Measurements from ENCODE around the gene SOWAHB.

DNA sequence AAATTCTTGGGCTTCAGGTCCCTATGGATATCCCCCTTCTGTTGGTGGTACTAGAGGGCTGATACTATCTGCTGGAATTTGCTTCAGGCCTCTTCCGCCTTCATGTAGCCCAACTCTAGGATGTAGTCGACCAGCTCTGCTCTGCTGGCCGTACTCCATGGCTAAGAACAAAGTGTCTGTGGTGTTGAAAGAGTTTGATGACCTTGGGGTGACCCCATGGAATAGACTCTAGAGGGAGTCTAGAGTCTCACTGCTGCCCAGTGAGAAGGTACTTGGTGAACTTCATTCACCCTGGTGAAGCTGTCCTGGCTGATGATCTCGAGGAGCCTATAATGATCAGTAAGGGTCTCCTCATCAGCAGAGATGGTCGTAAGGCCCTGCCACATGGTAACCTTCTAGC lies 11.7 kb downstream of the SOWAHB start:
- TF ChIP-seq CTCF (conservative IDR thresholded peaks at IDR 0.05 in 1 of 2, IDR thresholded peaks at IDR 0.05 in 1 of 2; ENCODE audit: extremely low read depth in 1 of 2, insufficient read depth in 1 of 2, low read depth in 1 of 2, low read length in 2 of 2) (no peak), EZH2 (IDR thresholded peaks at IDR 0.05; ENCODE audit: borderline replicate concordance, low read length) (no peak)

All from mammary epithelial cell (primary cell).